HG03571 (cell line): ENCODE measurements around the gene UBFD1.
"Not testable (repeated sequence)": the region's sequence is repeated elsewhere in the genome, so short reads cannot be mapped to it uniquely, and the experiment has no call there.

Experiments
- ATAC-seq: cut with Tn5 transposase; IDR thresholded peaks from one replicate; pipeline ENCODE4 v1.9.1; 2021; ENCODE audit not compliant: unreplicated experiment

Gene UBFD1

DNA sequence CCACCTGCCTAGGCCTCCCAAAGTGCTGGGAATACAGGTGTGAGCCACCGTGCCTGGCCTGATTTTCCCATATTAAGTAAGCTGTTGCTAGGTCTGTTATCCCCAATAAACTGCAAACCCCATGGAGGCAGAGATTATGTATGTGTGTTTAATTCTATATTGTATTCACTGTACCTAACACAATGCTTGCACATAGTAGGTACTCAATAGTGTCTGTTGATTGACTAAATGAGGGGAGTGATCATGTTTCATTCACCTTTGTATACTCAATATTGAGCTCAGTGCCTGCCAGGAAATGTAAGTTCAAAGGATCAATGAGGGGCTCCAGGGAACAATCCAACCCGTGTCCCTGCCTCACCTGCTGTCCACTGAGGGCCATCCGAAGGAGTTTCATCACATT, 32.6 kb upstream of the UBFD1 start:
- no peak for ATAC-seq

GRCh38 chr16:23527961-23528643, 29.4 kb upstream of the UBFD1 start:
- ATAC-seq = no peak

- no peak for ATAC-seq
Measured at GRCh38 chr16:23528644-23529310, 28.8 kb upstream of the UBFD1 start.

- ATAC-seq = no peak
Measured at GRCh38 chr16:23530062-23530461, 27.5 kb upstream of the UBFD1 start.

DNA sequence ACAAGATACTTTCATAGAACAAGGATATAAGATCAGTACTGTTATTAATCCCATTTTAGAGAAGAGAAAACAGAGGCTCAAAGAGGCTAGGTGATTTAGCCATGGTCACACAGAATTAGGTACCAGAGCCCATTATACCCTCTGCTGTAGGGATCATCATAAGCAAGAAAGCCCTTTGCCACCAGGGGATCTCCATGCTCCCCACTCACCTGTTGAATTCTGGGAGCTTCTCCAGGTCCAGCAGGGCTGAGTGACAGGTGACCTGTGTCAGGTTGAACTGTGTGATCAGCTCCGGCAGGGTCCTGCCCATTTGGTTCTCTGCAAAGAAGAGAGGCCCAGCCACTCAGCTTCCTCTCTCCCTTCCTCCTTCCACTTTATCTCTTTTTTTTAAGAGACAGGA, 25.1 kb upstream of the UBFD1 start:
- no peak for ATAC-seq

DNA sequence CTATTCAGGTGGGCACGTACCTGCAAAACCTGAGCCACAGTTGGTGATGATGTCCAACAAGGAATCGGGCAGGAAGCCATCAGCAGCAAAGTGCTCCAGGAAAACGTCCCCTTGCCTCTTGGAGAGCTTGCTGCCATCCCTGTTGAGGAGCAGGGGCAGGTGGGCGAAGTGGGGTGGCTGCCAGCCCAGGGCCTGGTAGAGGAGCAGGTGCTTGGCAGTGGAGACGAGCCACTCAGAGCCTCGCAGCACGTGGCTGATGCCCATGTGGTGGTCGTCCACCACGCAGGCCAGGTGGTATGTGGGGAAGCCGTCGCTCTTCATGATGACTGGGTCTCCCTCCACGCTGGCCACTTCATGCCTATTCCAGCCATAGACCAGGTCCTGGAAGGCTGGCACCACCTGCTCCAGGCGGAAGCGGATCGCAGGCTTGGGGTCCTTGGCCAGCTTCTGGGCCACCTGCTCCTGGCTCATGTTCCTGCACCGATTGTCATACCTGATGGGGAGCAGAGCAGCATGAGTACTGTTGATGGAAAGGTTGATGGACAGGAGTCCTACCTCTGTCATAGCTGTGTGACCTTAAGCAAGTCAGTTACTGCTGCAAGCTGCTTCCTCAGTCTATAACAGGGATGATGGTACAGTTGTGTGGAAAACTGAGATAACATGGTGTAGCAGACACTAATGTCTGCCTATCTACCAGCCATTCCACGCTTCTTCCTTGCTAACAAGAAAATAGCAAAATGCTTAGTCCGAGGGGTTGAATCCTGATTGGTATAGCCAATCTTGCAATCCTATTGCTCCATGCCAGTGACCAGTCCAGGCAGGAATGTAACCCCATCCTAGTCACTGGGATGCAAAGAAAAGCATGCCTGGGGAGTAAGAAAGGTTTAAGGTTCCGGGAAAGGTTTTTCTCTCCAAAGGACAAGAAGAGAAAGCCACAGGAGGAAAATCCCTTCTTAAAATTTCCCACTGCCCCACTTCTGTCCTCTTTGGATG, 22.4 kb upstream of the UBFD1 start:
- ATAC-seq = no peak

- no peak for ATAC-seq
Measured at GRCh38 chr16:23535901-23536300, 21.6 kb upstream of the UBFD1 start.

- ATAC-seq = no peak
Measured at GRCh38 chr16:23537390-23537789, 20.1 kb upstream of the UBFD1 start.

DNA sequence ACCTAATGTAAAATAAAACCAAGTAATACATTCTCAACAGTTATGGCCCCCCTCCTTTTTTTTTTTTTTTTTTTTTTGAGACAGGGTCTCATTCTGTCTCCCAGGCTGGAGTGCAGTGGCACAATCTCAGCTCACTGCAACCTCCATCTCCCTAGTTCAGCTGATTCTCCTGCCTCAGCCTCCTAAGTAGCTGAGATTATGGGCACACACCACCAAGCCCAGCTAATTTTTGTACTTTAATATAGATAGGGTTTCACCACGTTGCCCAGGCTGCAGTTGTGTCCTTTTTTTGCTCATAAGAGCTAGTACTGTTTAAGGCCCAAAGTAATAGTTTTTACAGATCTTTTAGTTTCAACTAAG, 18.6 kb upstream of the UBFD1 start:
- ATAC-seq = no peak

GRCh38 chr16:23539984-23540816, 17.3 kb upstream of the UBFD1 start:
- ATAC-seq = no peak

DNA sequence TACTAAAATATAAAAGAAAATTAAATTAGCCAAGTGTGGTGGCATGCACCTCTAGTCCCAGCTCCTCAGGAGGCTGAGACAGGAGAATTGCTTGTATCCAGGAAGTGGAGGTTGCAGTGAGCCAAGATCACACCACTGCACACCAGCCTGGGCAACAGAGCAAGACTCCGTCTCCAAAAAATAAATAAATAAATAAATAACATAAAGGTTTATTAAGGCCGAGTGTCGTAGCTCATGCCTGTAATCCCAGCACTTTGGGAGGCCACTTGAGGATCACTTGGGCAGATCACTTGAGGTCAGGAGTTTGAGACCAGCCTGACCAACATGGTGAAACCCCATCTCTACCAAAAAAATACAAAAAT, 16.7 kb upstream of the UBFD1 start:
- not testable (repeated sequence) for ATAC-seq

DNA sequence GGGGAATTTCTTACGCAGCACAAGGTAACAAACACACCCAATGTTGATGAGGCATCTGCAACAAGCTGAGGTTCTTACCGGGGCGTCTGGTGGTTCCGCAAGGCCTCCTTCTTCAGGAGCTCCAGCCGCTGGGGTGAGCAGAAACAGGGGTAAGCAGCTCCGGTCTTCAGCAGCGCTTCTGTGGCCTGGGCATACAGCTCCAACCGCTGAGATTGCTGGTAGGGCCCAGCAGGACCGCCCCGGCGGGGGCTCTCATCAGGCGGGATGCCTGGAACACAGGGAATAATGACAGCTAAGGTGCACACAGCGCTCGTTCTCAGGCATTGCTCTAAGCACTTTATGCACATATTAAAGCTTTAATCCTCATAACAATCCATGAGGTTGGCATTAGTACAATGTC, 13.1 kb upstream of the UBFD1 start:
- no peak for ATAC-seq

DNA sequence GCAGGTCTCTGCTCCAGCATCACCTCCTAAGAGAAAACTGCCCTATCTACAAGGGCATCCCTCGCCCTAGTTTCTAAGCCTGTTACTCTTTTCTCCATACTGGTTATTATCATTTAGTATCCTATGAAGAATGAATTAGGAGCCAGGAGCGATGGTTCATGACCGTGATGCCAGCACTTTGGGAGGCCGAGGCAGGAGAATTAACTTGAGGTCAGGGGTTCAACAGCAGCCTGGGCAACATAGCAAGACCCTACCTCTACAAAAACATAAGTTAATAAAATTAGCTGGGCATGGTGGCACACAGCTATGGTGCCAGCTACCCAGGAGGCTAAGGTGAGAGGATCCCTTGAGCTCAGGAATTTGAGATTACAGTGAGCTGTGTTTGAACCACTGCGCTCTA, 7.6 kb upstream of the UBFD1 start:
- no peak for ATAC-seq

- ATAC-seq = no peak
Measured at GRCh38 chr16:23552161-23552560, 5.4 kb upstream of the UBFD1 start.

DNA sequence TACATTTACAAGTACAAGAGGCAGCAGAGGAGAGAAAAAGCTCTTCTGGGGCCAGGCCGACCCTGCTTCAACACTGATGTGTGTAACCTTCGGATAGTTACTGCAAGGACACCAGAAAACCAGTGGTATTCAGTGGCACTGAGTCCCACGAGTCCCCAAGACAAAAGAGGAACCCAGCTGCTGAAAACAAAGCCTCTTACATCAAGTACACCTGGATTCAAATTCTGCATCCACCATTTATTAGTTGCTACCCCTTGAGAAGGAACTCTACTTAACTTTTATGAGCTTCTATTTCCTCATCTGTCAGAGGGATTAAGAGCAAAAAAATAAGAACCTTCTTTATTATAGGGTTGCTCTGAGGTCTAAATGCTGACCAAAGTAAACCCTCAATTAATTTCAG, 3.0 kb upstream of the UBFD1 start:
- ATAC-seq = no peak

- ATAC-seq = no peak
Measured at GRCh38 chr16:23557779-23558702, 514 bp downstream of the UBFD1 start.

GRCh38 chr16:23561586-23561985, 4.1 kb downstream of the UBFD1 start:
- no peak for ATAC-seq

DNA sequence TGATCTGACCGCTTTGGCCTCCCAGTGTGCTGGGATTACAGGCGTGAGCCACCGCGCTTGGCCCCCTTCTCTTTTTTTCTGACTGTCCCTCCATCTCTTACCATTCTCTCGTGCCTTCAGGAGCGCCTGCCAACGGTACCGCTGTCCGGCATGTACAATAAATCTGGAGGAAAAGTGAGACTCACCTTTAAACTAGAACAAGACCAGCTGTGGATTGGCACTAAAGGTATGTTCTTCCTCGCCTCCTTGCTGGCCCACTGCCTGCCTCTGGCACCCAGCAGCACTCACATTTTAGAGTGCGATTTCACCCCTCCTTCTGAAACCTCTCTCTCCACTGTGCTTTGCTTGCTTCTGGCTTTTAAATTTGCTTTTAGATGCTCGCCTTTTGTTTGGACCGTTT, 5.0 kb downstream of the UBFD1 start:
- ATAC-seq = no peak

- no peak for ATAC-seq
Measured at GRCh38 chr16:23563186-23563585, 5.7 kb downstream of the UBFD1 start.
